GM03348 (cell line): ENCODE measurements around the gene CLEC17A.
"Not testable (repeated sequence)": the region's sequence is repeated elsewhere in the genome, so short reads cannot be mapped to it uniquely, and the experiment has no call there.

Source experiments
- DNase-seq: peaks from one replicate; pipeline ENCODE4 v3.0.0; 2012; ENCODE audit warnings: low spot score

CLEC17A gene

GRCh38 chr19:14580623-14581237, 2.2 kb upstream of the CLEC17A start:
- no peak for DNase-seq

- not testable (repeated sequence) for DNase-seq
Observed at GRCh38 chr19:14584372-14584771, 1.5 kb downstream of the CLEC17A start.

DNA sequence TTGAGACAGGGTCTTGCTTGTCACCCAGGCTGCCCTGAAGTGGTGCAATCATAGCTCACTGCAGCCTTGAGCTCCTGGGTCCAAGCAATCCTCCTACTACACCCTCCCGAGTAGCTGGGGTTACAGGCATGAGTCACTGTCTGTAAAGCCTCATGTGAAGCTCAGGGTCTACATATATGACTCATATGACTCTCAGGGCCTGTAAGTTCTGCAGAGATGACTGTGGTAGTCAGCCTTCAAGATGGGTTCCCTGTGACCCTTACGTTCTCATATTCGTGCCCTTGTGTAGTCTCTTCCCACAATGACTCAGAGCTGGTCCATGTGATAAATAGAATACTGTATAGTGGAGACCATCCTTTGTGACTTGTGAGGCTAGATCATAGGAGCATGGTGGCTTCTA, 2.3 kb downstream of the CLEC17A start:
- not testable (repeated sequence) for DNase-seq

GRCh38 chr19:14589433-14589832, 6.5 kb downstream of the CLEC17A start:
- DNase-seq, result not testable (repeated sequence)

DNA sequence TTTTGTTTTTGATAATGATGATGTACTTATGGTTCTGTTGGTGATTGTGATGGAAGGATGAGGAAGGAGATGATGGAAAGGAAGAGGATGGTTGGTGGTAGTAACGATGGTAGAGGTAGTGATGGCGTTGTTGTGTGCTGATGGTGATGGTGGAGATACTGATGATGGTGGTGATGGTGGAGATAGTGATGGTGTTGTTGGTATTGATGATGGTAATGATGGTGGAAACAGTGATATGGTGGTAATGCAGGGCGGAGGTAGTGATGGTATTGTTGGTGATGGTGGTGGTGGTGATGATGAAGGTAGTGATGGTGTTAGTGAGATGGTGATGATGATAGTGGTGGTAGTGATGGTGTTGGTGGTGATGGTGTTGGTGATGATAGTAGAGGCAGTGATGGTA, 12.7 kb downstream of the CLEC17A start:
- DNase-seq, result no peak

- DNase-seq, result no peak
Observed at GRCh38 chr19:14599548-14600147, 16.8 kb downstream of the CLEC17A start.

- no peak for DNase-seq
Observed at GRCh38 chr19:14603990-14604387, 21.1 kb downstream of the CLEC17A start.

- no peak for DNase-seq
Observed at GRCh38 chr19:14606627-14607026, 23.7 kb downstream of the CLEC17A start.

GRCh38 chr19:14611051-14611450, 28.2 kb downstream of the CLEC17A start:
- no peak for DNase-seq

- not testable (repeated sequence) for DNase-seq
Observed at GRCh38 chr19:14612242-14612641, 29.4 kb downstream of the CLEC17A start.

GRCh38 chr19:14612657-14613056, 29.8 kb downstream of the CLEC17A start:
- no peak for DNase-seq

- not testable (repeated sequence) for DNase-seq
Observed at GRCh38 chr19:14613399-14614098, 30.7 kb downstream of the CLEC17A start.

- DNase-seq, result no peak
Observed at GRCh38 chr19:14614099-14614412, 31.2 kb downstream of the CLEC17A start.

DNA sequence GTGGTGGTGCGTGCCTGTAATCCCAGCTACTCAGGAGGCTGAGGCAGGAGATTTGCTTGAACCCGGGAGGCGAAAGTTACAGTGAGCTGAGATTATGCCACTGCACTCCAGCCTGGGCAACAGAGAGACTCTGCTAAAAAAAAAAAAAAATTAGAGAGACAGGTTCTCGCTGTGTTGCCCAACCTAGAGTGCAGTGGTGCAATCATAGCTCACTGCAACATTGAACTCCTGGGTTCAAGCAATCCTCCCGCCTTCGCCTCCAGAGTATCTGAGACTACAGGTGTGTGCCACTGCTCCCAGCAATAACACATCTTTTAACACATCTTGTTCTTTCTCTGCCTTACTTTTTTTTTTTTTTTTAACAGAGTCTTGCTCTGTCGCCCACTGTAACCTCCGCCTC, 32.7 kb downstream of the CLEC17A start:
- no peak for DNase-seq

DNA sequence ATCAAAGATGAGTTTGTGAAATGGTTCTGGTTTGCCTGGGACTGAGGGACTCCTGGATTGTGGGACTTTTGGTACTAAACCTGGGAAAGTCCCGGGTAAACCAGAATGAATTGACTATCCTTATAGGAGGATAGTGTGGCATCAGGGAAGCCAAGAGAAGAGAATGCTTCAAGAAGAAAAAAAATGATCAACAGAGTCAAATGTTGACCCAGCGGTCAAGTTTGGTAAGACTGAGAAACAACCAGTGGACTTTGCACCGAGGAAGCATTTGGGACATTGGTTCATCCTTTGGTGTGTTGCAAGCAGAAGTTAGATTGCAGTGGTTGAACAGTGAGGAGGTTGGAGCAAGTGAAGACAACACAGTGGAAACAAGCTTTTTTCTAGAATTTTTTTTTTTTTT, 33.5 kb downstream of the CLEC17A start:
- no peak for DNase-seq

DNA sequence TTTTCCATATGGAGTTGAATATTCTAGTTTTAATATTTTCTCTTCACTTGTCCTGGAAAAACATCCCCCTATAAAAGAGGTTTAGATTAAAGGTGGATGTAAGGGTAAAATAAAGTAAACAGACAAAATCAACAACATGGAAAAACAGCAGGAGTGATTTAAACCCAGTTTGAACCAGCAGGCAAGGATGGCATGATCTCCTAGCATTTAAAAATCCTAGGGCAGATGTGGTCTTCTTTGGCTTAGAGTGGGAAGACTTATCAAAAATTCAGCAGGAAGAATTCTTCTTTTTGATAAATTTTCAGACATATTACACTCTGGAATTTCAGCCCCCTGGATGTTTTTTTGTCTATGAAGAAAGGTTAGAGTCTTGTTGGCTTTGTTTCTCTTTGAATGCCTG, 36.5 kb downstream of the CLEC17A start:
- no peak for DNase-seq

DNA sequence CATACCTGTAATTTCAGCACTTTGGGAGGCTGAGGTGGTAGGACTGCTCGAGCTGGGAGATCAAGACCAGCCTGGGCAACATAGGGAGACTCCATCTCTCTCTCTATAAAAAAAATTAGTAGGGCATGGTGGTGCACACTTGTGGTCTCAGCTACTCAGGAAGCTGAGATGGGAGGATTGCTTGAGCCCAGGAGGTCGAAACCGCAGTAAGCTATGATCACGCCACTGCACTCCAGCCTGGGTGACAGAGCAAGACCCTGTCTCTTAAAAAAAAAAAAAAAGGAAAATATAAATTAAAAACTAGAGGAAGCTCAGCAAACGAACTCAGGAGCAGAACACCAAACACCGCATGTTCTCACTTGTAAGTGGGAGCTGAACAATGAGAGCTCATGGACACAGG, 41.6 kb downstream of the CLEC17A start:
- not testable (repeated sequence) for DNase-seq

GRCh38 chr19:14629557-14629956, 46.7 kb downstream of the CLEC17A start:
- DNase-seq, result no peak

- no peak for DNase-seq
Observed at GRCh38 chr19:14632286-14632685, 49.4 kb downstream of the CLEC17A start.

DNA sequence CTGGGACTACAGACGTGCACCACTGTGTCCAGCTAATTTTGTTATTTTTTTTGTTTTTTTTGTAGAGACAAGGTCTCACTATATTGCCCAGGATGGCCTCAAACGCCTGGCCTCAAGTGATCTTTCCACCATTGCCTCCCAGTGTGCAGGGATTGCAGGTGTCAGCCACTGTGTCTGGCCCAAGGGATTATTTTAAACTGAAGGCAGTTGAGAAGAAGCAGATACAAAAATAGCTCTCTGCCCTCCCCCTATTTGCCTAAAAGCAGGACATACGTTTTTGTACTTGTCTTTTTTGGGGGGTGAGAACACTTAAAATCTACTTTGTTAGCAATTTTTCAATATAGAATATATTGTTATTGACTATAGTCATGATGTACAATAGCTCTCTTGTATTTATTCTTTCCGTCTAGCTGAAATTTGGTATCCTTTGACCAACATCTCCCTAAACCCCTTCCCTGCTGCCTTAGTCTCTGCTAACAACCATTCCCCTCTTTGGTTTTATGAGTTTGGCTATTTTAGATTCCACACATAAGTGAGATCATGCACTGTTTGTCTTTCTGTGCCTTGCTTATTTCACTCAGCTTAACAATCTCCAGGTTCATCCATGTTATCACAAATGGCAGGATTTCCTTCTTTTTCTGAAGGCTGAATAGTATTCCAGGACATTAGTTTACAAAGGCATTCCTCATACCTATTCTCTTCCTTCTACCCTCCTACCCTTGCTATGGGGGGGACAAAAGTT, 56.8 kb downstream of the CLEC17A start:
- DNase-seq, result no peak

DNA sequence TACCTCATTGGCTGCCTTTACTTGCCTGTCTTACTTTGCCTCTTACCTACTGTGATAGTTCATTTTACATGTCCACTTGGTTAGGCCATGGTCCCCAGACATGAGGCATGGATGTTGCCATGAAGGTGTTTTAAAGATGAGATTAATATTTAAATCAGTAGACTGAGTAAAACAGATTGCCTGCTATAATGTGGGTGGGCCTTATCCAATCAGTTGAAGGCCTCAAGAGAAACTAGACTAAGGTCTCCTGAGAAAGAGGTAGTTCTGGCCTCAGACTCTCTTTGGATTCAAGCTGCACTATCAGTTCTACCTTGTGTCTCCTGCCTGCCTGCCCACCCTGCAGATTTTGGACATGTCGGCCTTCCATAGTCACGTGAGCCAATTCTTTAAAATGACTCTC, 65.6 kb downstream of the CLEC17A start:
- DNase-seq, result no peak

- no peak for DNase-seq
Observed at GRCh38 chr19:14649020-14649419, 66.1 kb downstream of the CLEC17A start.

- DNase-seq, result no peak
Observed at GRCh38 chr19:14650161-14650560, 67.3 kb downstream of the CLEC17A start.
